Mammary epithelial cell (primary cell): ENCODE results near the gene RIMBP3C.
"Not testable (repeated sequence)": the region's sequence is repeated elsewhere in the genome, so short reads cannot be mapped to it uniquely, and the experiment has no call there.

Experiments
- EZH2 ChIP-seq: IDR thresholded peaks from 2 replicates; pipeline ENCODE4 v1.6.1; 2012; ENCODE audit warnings: low read length, inconsistent platforms, borderline replicate concordance
- TF ChIP-seq, protein P1 (sequence below), 2 donors: IDR thresholded peaks in 1 of 2; conservative IDR thresholded peaks in 1 of 2; 2 replicates each; pipeline ENCODE4 v1.5.1; 2011 to 2012; ENCODE audit warnings: inconsistent platforms in 2 of 2, low read length in 2 of 2, mild to moderate bottlenecking in 2 of 2, control low read depth in 1 of 2, low read depth in 1 of 2; ENCODE audit not compliant: insufficient read depth in 1 of 2; ENCODE audit errors: extremely low read depth in 1 of 2

- TF ChIP-seq, protein P1, sequence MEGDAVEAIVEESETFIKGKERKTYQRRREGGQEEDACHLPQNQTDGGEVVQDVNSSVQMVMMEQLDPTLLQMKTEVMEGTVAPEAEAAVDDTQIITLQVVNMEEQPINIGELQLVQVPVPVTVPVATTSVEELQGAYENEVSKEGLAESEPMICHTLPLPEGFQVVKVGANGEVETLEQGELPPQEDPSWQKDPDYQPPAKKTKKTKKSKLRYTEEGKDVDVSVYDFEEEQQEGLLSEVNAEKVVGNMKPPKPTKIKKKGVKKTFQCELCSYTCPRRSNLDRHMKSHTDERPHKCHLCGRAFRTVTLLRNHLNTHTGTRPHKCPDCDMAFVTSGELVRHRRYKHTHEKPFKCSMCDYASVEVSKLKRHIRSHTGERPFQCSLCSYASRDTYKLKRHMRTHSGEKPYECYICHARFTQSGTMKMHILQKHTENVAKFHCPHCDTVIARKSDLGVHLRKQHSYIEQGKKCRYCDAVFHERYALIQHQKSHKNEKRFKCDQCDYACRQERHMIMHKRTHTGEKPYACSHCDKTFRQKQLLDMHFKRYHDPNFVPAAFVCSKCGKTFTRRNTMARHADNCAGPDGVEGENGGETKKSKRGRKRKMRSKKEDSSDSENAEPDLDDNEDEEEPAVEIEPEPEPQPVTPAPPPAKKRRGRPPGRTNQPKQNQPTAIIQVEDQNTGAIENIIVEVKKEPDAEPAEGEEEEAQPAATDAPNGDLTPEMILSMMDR (conservative IDR thresholded peaks at IDR 0.05 in 1 of 2, IDR thresholded peaks at IDR 0.05 in 1 of 2; ENCODE audit: extremely low read depth in 1 of 2, insufficient read depth in 1 of 2, low read depth in 1 of 2, low read length in 2 of 2), result not testable (repeated sequence)
- not testable (repeated sequence) for TF ChIP-seq EZH2
Observed at GRCh38 chr22:21516970-21517764, 34.1 kb downstream of the RIMBP3C start.
